HUES64 (cell line): ENCODE results near the gene HYAL4.

Experiments
- H3K27ac ChIP-seq: 2 replicates; pipeline ENCODE4 v1.7.0; 2013; ENCODE audit warnings: low read depth, low read length, inconsistent platforms
- H3K27me3 ChIP-seq: 2 replicates; pipeline ENCODE4 v1.6.1; 2013; ENCODE audit warnings: mild to moderate bottlenecking, low read length; ENCODE audit not compliant: insufficient read depth
- H3K36me3 ChIP-seq: 2 replicates; pipeline ENCODE4 v1.6.1; 2013; ENCODE audit warnings: mild to moderate bottlenecking, low read length; ENCODE audit not compliant: insufficient read depth
- H3K4me1 ChIP-seq: 2 replicates; pipeline ENCODE4 v1.6.1; 2013; ENCODE audit warnings: mild to moderate bottlenecking, low read length, moderate library complexity; ENCODE audit not compliant: insufficient read depth
- H3K4me3 ChIP-seq: 2 replicates; pipeline ENCODE4 v1.5.1; 2013; ENCODE audit warnings: mild to moderate bottlenecking, low read length, moderate library complexity
- H3K9ac ChIP-seq: 2 replicates; pipeline ENCODE4 v1.6.1; 2013; ENCODE audit warnings: mild to moderate bottlenecking, low read depth, low read length
- H3K9me3 ChIP-seq: 2 replicates; pipeline ENCODE4 v1.6.1; 2013; ENCODE audit warnings: low read depth, low read length; ENCODE audit not compliant: insufficient read depth
- WGBS: fragments of 150-250, 120-280 bp; methylation state at CpG from one replicate; pipeline ENCODE4 v1.1.7; 2013; ENCODE audit warnings: missing lambda C conversion rate; 5-methylcytosine and 5-hydroxymethylcytosine counted together

HYAL4 gene

DNA sequence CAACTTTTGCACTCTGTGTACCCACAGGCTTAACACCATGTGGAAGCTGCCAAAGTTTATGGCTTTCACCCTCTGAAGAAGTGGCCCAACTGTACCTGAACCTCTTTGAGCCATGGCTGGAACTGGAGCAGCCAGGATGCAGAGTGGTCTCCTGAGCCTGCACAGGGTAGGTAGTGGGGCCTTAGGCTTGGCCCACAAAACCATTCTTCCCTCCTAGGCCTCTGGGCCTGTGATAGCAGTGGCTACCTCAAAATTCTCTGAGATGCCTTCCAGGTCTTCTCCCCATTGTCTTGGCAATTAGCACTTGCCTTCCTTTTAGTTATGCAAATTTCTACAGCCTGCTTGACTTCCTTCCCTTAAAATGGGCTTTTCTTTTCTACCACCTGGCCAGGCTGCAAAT lies 60.7 kb downstream of the HYAL4 start:
- Histone ChIP-seq H3K4me3 (no peak overlapping the region), H3K9me3 (peaks cover 32% of the 10 kb centered on the region), H3K9ac (no peak overlapping the region), H3K36me3 (no peaks in the 10 kb centered on the region), H3K27ac (no peak overlapping the region), H3K4me1 (peaks cover 4% of the 10 kb centered on the region; the same call in 1 of the 2 replicates), H3K27me3 (no peaks in the 10 kb centered on the region)

DNA sequence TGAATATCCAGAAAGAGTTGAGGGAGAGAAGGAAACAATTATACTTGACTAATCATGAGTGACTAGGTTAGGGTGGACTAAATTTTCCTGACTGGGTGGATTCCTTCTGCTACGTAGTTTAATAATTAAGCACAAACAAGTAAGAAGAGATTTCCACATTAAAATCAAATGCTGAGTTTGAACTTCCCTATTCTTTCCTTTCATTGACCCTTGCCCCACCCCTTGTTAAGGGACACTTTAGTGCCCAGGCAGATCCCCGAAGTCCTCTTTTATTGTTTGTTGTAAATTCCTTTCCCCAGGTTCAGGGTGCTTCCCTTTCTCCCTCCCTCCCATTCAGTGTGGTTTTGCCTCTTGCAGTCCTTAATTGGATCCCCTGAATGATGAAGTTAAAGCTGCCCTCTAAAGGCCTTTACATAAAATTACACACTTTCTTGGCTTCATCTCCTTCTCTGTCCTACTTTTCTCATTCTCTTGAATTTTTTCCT lies 71.3 kb downstream of the HYAL4 start:
- Histone ChIP-seq H3K9ac (no peak overlapping the region), H3K4me1 (peaks cover 4% of the 10 kb centered on the region; the same call in 1 of the 2 replicates), H3K4me3 (no peak overlapping the region), H3K27me3 (no peaks in the 10 kb centered on the region), H3K27ac (no peak overlapping the region), H3K36me3 (no peaks in the 10 kb centered on the region), H3K9me3 (no peaks in the 10 kb centered on the region)
- WGBS, result 18% methylated on average over 1 of the region's 2 CpGs

DNA sequence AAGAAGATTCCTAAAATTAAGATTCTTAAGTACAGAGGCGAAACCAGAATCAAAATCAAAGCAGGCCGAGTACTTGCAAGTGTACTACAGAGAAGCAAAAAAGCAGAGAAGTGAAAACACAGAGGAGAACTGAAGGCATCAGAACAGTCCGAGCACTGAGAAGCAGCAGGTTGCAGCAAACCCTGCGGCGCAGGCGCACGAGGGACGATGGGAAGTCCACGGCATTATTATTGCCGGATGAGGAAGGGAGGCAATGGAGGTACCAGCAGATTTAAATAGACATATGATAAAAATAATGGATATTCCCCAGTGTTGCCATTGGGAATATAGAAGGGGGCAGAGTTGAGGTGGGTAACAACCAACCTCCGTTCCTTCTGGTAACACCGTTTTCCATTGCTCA lies 72.9 kb downstream of the HYAL4 start:
- Histone ChIP-seq H3K4me3 (no peak overlapping the region), H3K9me3 (no peaks in the 10 kb centered on the region), H3K36me3 (no peaks in the 10 kb centered on the region), H3K27ac (no peak overlapping the region), H3K9ac (no peak overlapping the region), H3K27me3 (no peaks in the 10 kb centered on the region), H3K4me1 (peaks cover 4% of the 10 kb centered on the region; the same call in 1 of the 2 replicates)
- 95% methylated on average over 12 of the region's 12 CpGs for WGBS

DNA sequence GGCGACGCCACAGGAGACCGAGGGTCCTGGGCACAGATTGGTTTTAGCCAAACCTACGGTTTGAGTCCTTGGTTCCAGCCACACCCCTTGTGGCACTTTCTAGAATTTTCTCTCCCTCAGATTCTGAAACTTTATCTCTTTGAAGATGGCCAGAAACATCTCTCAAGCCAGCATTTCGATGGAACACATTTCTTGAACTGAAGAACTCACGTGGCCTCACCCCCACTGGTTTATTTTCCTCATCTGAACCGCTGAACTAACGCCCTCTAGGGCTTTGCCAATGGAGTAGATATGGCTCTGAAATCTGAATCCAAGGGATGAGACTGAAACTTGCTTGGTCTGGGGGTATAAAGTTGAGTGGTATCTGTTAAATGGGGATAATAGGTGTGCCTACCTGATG lies 73.3 kb downstream of the HYAL4 start:
- no peak overlapping the region for H3K4me3 ChIP-seq
- no peaks in the 10 kb centered on the region for H3K9me3 ChIP-seq
- peaks cover 4% of the 10 kb centered on the region; the same call in 1 of the 2 replicates for H3K4me1 ChIP-seq
- no peaks in the 10 kb centered on the region for H3K36me3 ChIP-seq
- no peaks in the 10 kb centered on the region for H3K27me3 ChIP-seq
- no peak overlapping the region for H3K9ac ChIP-seq
- no peak overlapping the region for H3K27ac ChIP-seq
- WGBS, result 93% methylated on average over 8 of the region's 8 CpGs

DNA sequence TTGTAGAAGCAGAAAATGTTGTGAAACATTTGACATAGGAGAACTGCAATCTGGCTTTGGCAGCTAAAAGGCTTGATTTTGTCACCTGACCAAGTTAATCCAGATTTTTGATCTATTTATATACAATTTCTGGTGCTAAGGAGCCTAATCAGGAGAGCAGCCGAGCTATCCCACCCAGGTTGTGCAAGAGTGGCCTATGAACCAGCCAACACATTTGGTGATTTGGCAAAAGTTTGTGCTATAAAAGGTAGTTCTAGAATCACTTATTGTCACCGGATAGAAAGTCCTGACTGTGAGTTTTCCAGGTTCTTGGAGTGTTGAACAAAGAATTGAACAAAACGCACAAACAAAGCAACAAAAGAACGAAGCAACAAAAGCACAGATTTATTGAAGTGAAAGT lies 78.6 kb downstream of the HYAL4 start:
- no peak overlapping the region for H3K4me3 ChIP-seq
- H3K27ac ChIP-seq, result no peak overlapping the region
- H3K27me3 ChIP-seq, result no peaks in the 10 kb centered on the region
- H3K36me3 ChIP-seq, result no peaks in the 10 kb centered on the region
- no peaks in the 10 kb centered on the region for H3K4me1 ChIP-seq
- WGBS, result 96% methylated on average over 4 of the region's 4 CpGs
- no peaks in the 10 kb centered on the region for H3K9me3 ChIP-seq
- H3K9ac ChIP-seq, result no peak overlapping the region

DNA sequence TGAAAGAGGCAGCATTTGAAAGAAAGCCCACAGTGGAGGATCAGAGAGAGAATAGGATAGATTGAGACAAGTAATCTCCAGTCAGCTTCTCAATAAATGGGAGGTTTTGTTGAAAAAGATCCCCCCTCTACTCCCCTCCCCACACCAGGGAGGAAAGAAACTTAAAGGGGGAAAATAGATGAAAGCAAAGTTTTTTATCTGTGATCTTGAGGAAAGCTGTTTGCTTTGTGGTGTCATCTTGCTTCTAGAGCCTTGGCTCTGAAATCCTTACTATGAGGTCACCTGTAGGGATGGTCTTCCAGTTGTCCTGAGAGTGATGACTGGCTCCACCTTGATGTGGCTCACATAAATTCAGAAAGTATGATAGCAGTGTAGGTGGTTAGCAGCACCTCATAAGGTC lies 80.0 kb downstream of the HYAL4 start, which contains the start of gene SPAM1:
TSS of gene SPAM1 (plus strand) at position 301 of the 400 bp plus-strand sequence. CDS start 28,330 bp downstream, outside the sequence.
- Histone ChIP-seq H3K9ac (no peak within 1 kb of the TSS), H3K27ac (no peak within 1 kb of the TSS), H3K9me3 (no peaks in the 10 kb centered on the region), H3K36me3 (no peaks in the 10 kb centered on the region), H3K4me3 (no peak within 1 kb of the TSS), H3K4me1 (peaks cover 12% of the 10 kb centered on the region), H3K27me3 (no peaks in the 10 kb centered on the region)
